RWPE2 (cell line): ENCODE data around the gene GAL3ST1.

Experiments
- ATAC-seq: fragments of 200-7000 bp; cut with Tn5 transposase; 3 replicates; pipeline ENCODE4 v1.9.1; 2021; ENCODE audit warnings: low read depth
- DNase-seq: peaks from one replicate; pipeline ENCODE4 v3.0.0-alpha.2; 2020; ENCODE audit warnings: low spot score
- H3K27ac ChIP-seq: fragments of 450-650 bp; 2 replicates; pipeline ENCODE4 v1.5.1; 2017; ENCODE audit warnings: mild to moderate bottlenecking; ENCODE audit not compliant: poor library complexity, severe bottlenecking
- H3K27me3 ChIP-seq: fragments of 250-450 bp; sonication (Bioruptor Pico); 2 replicates; pipeline ENCODE4 v1.5.1; 2021; ENCODE audit warnings: mild to moderate bottlenecking, moderate library complexity; ENCODE audit not compliant: insufficient read depth, poor library complexity, severe bottlenecking
- H3K36me3 ChIP-seq: fragments of 250-450 bp; sonication (Bioruptor Pico); 2 replicates; pipeline ENCODE4 v1.5.1; 2020; ENCODE audit warnings: low read depth, mild to moderate bottlenecking, moderate library complexity
- H3K4me1 ChIP-seq: fragments of 250-450 bp; sonication (Bioruptor Pico); 2 replicates; pipeline ENCODE4 v1.5.1; 2021; ENCODE audit warnings: mild to moderate bottlenecking, moderate library complexity; ENCODE audit not compliant: insufficient read depth, poor library complexity, severe bottlenecking
- H3K4me3 ChIP-seq: fragments of 250-450 bp; sonication (Bioruptor Pico); 2 replicates; pipeline ENCODE4 v1.5.1; 2021; ENCODE audit warnings: mild to moderate bottlenecking, moderate library complexity; ENCODE audit not compliant: severe bottlenecking
- H3K9me3 ChIP-seq: fragments of 250-450 bp; sonication (Bioruptor Pico); 2 replicates; pipeline ENCODE4 v1.5.1; 2021; ENCODE audit warnings: mild to moderate bottlenecking, moderate library complexity; ENCODE audit not compliant: severe bottlenecking
- TF ChIP-seq, protein P1 (sequence below): fragments of 450-650 bp; IDR thresholded peaks from one replicate; pipeline ENCODE4 v1.5.1; 2017; ENCODE audit warnings: mild to moderate bottlenecking, moderate library complexity; ENCODE audit not compliant: poor library complexity, severe bottlenecking

GAL3ST1 gene

DNA sequence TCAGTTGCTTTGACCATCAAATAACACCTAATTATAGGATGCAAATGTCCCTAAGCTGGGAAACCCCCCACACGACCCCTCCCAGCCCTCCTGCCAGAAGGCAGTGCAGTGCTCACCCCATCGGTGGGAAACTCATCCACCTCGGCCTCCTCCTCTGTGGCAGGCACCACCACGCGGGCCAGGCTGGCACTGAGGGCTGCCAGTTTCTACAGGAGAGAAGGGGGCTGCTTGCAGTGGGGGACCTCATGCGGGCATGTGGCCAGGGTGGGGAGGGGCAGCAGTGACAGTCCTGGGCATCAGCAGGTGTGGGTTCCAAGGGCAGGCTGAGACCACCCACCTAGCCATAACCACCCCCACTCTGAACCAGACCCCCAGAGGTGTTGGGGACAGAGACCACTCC lies 6.4 kb upstream of the GAL3ST1 start:
- ATAC-seq (no peak), DNase-seq (no peak)
- H3K9me3 ChIP-seq, result no peaks in the 10 kb centered on the region
- no peak overlapping the region for H3K27ac ChIP-seq
- TF ChIP-seq, protein P1, sequence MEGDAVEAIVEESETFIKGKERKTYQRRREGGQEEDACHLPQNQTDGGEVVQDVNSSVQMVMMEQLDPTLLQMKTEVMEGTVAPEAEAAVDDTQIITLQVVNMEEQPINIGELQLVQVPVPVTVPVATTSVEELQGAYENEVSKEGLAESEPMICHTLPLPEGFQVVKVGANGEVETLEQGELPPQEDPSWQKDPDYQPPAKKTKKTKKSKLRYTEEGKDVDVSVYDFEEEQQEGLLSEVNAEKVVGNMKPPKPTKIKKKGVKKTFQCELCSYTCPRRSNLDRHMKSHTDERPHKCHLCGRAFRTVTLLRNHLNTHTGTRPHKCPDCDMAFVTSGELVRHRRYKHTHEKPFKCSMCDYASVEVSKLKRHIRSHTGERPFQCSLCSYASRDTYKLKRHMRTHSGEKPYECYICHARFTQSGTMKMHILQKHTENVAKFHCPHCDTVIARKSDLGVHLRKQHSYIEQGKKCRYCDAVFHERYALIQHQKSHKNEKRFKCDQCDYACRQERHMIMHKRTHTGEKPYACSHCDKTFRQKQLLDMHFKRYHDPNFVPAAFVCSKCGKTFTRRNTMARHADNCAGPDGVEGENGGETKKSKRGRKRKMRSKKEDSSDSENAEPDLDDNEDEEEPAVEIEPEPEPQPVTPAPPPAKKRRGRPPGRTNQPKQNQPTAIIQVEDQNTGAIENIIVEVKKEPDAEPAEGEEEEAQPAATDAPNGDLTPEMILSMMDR, result no peak
- H3K36me3 ChIP-seq, result peaks cover 91% of the 10 kb centered on the region
- H3K4me1 ChIP-seq, result no peaks in the 10 kb centered on the region
- no peak overlapping the region for H3K4me3 ChIP-seq
- H3K27me3 ChIP-seq, result no peaks in the 10 kb centered on the region

DNA sequence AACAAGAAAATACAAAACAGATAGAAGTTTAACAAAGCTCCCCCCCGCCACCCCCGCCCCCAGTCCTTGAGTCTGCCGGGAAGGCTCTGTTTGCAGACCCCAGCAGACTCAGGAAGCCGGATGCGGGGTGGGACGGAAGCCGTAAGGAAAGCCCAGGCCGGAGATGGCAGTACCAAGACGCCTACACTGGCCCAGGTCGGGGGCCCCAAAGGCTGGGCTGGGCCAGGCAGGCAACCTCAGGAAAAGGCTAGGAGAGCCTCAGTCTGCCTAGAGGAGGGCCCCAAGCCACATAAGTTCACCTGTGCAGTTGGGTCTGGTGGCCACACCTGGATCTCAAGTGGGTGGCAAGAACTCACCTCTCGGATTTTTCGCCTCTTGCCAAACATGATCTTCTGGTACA lies 4.0 kb upstream of the GAL3ST1 start:
- Histone ChIP-seq H3K9me3 (no peaks in the 10 kb centered on the region), H3K27ac (no peak overlapping the region), H3K36me3 (peaks cover 74% of the 10 kb centered on the region), H3K27me3 (no peaks in the 10 kb centered on the region), H3K4me3 (no peak overlapping the region), H3K4me1 (no peaks in the 10 kb centered on the region)
- no peak for ATAC-seq
- TF ChIP-seq, protein P1, result no peak
- DNase-seq, result no peak

- Histone ChIP-seq H3K9me3 (no peaks in the 10 kb centered on the region), H3K4me1 (no peaks in the 10 kb centered on the region), H3K27me3 (no peaks in the 10 kb centered on the region), H3K4me3 (no peak overlapping the region), H3K27ac (no peak overlapping the region), H3K36me3 (peaks cover 47% of the 10 kb centered on the region)
- ATAC-seq, result no peak
- no peak for DNase-seq
- TF ChIP-seq, protein P1, result no peak
These were observed 1.4 kb upstream of the GAL3ST1 start for GRCh38 chr22:30575859-30576258.

DNA sequence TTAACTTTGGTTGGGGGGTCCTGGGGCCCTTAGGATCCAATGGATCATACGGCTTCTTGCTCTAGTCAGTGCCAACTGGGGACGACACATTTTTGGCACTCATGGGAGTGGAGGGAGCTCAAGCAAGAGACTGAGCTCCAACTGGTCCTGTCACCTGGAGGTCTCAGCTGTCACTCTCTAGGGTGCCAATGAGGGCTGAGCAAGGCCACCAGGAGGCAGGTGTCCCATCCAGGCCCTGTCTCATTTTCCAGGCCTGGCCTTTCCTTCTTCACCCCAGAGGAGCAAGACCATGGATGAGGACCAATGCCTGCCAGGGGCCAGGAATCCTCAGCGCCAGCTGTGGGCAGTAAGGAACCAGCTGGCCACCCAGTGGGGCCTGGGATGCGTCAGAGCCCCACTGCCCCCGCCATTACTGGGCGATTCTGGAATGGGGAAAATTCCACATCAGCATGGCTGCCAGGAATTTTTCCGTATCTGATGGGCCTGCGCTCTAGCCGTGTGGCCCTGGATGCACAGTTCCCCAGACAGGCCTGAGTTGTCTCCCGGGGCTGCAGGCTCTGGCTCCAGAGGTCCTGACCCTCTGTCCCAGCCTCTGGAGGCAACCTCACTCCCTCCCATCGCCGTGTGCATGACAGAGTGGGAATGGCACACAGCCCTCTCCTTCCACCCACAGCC lies 669 bp upstream of the GAL3ST1 start:
- peak; percentile 19; the same call in 1 of the 3 replicates for ATAC-seq
- no peaks in the 10 kb centered on the region for H3K27me3 ChIP-seq
- H3K4me3 ChIP-seq, result no peak overlapping the region
- no peaks in the 10 kb centered on the region for H3K4me1 ChIP-seq
- peaks cover 40% of the 10 kb centered on the region for H3K36me3 ChIP-seq
- TF ChIP-seq, protein P1, result no peak
- DNase-seq, result no peak
- no peaks in the 10 kb centered on the region for H3K9me3 ChIP-seq
- H3K27ac ChIP-seq, result no peak overlapping the region

GRCh38 chr22:30573594-30574094 lies 821 bp downstream of the GAL3ST1 start:
- no peak overlapping the region for H3K4me3 ChIP-seq
- H3K36me3 ChIP-seq, result peaks cover 25% of the 10 kb centered on the region
- no peak overlapping the region for H3K27ac ChIP-seq
- H3K27me3 ChIP-seq, result no peaks in the 10 kb centered on the region
- DNase-seq, result no peak
- no peaks in the 10 kb centered on the region for H3K9me3 ChIP-seq
- peak; percentile 37 for ATAC-seq
- H3K4me1 ChIP-seq, result no peaks in the 10 kb centered on the region
- TF ChIP-seq, protein P1, result no peak
